CD4-positive, alpha-beta T cell treated with Interleukin-17A for 4 hours (primary cell): Measurements from ENCODE around the gene SFRP5.

Experiments
- DNase-seq: peaks from one replicate; pipeline ENCODE4 v3.0.0-alpha.2; 2020; ENCODE audit warnings: mixed read lengths

Gene SFRP5

DNA sequence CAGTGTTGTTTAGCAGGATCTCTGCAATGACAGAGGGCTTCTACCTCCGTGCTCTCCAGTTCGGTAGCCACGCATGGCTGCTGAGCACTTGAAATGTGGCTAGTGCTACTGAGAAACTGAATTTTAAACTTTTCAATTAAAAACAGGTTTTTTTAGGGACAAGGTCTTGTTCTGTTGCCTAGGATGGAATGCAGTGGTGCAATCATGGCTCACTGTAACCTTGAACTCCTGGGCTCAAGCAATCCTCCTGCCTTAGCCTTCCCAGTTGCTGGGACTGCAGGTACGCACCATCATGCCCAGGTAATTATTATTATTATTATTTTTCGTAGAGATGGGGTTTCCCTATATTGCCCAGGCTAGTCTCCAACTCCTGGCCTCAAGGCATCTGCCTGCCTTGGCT, 13.4 kb upstream of the SFRP5 start:
- DNase-seq: no peak

DNA sequence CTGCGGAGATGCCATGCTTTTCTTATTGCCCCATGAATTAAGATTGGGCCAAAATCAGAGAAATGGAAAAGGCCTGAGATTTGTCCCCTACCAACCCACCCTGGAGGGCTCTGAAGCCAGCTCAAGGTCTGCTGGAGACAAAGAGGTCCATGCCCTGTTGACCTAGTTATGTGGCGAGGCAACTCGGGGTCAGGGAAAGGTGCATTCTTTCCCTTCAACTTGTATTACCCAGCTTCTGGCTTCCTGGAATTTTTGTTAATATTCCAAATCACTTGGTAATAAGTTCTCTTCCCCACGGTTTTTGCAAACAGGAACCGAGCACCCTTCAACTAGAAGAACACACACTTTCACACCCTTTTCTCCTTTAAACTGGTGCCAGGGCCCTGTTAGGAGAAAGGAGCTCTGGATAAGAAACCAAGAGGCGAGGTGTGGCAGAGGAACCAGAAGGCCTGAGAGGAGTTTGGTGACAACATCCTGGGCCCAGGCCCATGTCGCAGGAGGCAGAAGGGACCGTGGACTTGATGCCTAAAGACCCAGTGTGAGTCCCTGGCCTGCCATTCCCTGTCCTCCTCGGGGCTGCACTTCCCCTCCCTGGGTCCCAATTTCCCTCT, 12.5 kb upstream of the SFRP5 start:
- no peak for DNase-seq

DNA sequence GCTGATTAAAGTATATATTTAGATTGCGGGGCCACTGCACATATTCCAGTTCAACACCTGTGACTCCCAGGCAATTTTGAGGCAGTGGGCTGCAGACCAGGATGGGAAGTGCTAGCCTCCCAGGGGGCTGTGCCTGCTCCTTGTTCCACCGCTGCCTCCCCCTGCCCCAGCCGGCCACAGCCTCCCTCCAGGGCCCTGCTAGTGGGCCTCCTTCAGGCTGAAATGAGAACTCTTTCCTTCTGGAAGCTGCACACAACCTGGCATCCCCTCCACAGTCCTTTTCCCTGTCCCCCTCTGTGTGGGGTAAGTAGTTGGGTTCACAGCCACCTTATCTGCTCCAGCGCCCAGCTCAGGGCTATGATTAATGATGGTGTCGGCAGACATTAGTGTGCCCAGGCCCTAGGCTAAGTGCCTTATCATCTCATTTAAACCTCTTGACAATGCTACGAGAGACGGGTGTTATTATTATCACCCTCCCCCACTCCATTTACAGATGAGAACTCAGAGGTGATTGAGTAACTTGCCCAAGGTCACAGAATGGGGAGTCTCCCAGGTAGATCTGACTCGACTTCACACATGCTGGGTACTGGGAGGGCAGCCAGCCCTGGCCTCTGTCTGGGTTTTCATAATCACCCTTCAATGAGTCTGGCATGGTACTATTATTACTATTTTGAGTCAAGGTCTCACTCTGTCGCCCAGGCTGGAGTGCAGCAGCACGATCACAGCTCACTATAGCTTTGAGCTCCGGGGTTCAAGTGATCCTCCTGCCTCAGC, 10.8 kb upstream of the SFRP5 start:
- no peak for DNase-seq

- peak; percentile 40 for DNase-seq
Observed at GRCh38 chr10:97781618-97782331, 10.0 kb upstream of the SFRP5 start.

DNA sequence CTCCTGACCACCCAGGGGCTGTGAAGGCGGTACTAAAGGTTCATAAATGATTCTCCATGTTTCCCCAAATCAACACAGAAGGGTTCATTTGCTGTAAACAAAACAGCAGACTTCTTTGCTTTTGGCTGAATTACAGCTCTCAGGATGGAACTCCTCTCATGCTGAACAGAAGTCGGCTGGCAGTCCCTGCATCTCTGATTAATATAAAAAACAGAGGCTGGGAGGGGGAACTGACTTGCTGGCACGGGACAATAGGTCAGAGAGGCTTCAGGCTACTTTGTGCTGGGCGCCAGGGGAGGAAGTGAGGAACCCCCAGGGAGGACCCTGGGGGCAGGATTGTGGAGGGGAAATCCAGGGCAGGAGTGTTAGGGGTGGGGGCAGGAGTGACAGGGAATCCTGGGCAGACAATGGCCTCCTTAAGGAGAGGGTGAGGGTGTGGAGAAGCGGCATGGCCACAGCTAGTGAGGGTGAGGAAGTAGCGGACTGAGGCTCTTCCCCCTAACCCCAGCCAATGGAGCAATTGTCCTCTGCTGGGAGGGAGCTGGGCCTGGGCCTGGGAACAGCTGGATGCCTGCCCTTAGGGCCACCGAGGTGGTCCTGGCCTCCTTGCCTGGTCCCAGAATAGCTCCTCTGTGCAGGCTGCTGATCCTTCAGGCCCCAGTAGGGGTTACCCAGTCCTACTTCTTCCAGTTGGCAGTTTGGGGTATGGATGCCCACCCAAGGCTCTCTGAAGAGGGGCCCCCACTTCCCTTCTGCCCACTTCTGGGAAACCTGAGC, 9.2 kb upstream of the SFRP5 start:
- DNase-seq: no peak

GRCh38 chr10:97779975-97780374, 8.2 kb upstream of the SFRP5 start:
- no peak for DNase-seq

DNA sequence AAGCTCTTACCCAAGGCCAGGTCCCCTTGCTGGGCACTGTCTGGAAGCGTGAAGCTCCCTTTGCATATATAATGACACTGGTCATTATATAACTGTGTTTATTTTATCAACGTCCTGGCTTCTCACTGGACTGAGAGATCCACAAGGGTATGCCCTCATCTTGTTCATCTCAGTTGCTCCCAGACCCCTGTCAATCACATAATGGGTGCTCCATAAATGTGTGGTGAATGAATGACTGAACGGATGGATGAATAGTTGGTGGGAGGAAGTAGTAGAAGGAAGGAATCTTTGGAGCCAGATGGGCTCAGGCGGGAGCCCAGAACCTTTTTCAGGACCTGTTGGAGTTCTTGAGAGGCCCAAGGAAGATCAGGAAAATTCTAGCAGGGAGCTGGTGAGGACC, 7.7 kb upstream of the SFRP5 start:
- DNase-seq: no peak

DNA sequence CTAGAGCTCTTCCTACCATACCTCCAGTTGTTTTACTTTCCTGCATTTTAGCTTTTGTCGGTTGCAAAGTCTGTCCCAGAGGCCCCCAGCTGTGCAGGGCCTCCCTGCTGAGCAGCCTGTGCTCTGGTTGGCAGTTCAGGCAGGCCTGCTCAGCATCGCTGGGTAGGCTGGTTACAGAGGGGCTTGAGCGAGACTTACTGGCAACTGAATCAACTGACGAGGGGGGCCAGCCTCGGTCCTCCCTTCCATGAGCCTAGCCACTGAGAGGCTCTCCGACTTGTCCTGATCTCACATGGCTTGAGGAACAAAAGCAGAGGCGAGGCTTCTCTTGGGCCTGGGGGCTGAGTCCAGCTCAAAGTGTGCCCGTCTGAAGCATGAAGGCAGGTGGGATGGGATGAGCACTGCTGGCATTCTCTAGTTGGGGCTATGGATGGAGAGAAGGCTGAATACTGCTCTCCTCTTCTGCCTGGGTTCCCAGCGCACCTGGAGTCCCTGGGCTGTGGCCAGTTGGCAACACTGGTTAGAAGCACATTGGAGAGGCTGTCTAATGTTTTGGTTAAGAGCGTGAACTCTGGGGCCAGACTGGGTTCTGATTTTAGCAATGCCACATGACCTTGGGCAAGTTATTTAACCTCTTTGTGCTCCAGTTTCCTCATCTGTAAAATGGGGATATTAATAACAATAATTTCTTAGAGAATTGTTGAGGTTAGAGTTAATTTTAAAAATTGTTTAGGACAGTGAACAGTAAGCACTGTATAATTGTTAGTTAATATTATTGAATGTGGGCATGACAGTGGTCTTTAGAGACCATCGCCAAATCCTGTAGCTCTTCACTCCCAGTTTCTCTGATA, 6.9 kb upstream of the SFRP5 start:
- no peak for DNase-seq

DNA sequence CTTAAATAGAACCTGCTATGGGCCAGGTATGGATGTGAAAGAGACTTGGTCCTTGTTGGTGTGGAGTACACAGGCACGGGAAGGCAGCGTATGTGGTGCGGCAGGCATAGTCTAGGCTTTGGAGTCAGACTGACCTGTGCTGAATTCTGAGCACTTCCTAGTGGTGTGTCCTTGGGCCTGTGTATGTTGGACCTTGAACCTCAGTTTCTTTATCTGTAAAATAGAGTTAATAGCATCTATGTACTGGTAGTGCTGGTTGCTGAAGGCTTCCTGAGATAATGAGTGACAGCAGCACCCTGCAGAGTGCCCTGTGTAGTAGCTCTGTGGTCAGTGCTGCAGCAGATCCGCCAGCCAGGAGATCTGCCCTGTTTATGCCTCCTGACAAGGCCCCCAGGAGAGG, 5.3 kb upstream of the SFRP5 start:
- DNase-seq: no peak

DNA sequence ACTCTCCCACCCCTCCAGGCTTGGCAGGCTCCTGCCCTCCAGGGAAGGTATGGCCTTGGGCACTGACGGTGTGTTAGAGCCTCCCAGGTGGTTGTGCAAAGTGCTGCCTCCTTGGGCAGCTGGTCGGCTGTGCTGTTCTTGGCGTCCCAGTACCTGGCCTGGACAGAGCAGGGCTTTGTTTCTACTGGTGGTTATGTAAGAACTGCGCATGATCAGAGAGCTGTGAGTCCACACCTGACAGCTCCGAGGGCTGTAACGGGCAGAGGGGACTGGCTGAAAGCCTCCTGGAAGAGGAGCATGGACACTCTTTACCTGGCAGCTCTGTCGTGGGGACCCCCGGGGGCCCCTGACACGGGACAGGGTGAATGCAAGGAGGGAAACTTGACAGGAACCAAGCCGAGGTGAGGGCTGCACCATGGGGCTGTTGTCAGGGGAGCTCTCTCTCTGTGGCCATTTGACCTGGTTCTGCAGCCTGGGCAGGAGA, 3.1 kb upstream of the SFRP5 start:
- no peak for DNase-seq

DNA sequence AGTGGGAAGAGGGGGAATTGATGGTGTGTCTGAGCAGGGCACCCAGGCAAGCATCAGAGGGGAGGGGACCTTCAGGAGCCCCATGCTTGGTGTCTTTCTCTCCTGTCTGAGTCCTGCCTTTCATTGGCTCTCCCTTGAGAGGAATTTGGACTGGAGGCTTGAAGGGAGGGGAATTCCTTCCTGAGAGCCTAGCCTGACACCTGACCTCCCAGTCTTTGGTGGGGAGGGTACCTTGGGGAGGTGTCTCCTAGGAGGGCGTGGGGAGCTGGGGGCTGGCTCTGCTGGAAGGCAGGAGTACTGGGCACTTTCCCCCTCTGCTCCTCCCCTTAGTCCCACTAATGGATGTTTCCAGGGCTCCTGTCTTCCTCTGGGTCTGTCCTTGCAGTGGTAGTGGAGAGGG, 1.3 kb upstream of the SFRP5 start:
- DNase-seq: no peak

GRCh38 chr10:97771055-97771891, 526 bp downstream of the SFRP5 start:
- DNase-seq: no peak

GRCh38 chr10:97770255-97770654, 1.5 kb downstream of the SFRP5 start:
- DNase-seq: no peak

- no peak for DNase-seq
Observed at GRCh38 chr10:97768322-97769315, 3.2 kb downstream of the SFRP5 start.

- no peak for DNase-seq
Observed at GRCh38 chr10:97766996-97767924, 4.5 kb downstream of the SFRP5 start.

DNA sequence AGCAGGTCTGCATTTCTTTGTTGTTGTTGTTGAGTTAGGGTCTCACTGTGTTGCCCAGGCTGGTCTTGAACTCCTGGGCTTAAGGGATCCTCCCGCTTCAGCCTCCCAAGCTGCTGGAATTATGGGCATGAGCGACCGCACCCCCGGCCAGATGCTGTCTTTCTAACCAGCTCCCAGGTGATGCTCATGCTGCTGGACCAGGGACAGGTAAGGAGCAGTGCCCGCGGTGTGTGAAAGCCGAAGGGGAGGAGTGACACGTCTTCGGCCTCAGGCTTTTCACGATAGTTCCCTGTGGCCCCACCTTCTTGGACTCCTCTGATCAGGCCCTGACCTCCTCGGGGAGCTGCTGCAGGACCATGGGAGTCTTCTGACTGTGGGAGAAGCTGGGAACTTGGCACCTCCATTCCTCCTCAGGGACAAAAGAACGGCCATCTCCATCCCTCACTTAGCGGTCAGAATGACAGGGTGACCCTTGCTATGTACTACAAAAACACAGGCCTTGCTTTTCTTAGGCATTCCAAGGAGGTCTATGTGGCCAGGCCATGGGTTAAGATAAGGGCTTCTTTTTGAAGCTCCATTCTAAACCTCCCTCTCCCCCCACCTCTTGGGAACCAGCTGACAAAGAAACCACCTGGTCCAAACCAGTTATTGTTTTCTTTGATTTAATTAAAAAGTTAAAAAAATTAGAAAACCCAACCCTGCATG, 5.5 kb downstream of the SFRP5 start:
- no peak for DNase-seq

- no peak for DNase-seq
Observed at GRCh38 chr10:97765201-97765600, 6.6 kb downstream of the SFRP5 start.

GRCh38 chr10:97764519-97764931, 7.3 kb downstream of the SFRP5 start:
- no peak for DNase-seq
